Measurements from ENCODE around the gene CCDC47. TPM values are rescaled to one million over a fixed set of nuclear protein-coding genes. Genes with fewer than 3 reads are reported as not detected.
A peak's percentile ranks its signal among the peaks of the same experiment; 100 is the strongest.

The CCDC47 gene
- total and polyA plus RNA-seq, 2 of the 13 experiments (the other 11 are each of a cell fraction or from before 2014, with no cell fraction given): 59.3 to 99.5 TPM

GRCh38 chr17:63700528-63701455 lies 72.6 kb downstream of the CCDC47 start:
- H2AFZ ChIP-seq (ENCODE audit: low read length): no peak overlapping the region
- H3K4me1 ChIP-seq (ENCODE audit: insufficient read depth, low read length): peaks cover 18% of the 10 kb centered on the region
- H3K27me3 ChIP-seq (ENCODE audit: control insufficient read depth in 1 of 2, insufficient read depth in 2 of 2, low read length in 2 of 2): no peaks in the 10 kb centered on the region
- H3K79me2 ChIP-seq (ENCODE audit: insufficient read depth, low read length): no peaks in the 10 kb centered on the region
- no peak overlapping the region for H3K27ac ChIP-seq (ENCODE audit: extremely low read length, insufficient read depth, low read length)
- peaks cover 0 to 1% of the 10 kb centered on the region in 2 experiments; a peak in 2 of 5 replicates for H3K36me3 ChIP-seq (replicated peaks in 1 of 2; ENCODE audit: control insufficient read depth in 1 of 2, insufficient read depth in 2 of 2, low read length in 2 of 2)
- peak overlapping the region in 2 of 3 experiments; percentile 67 to 77; a peak in 3 of 6 replicates for H3K4me3 ChIP-seq (replicated peaks in 1 of 3; ENCODE audit: insufficient read depth in 1 of 3, low read depth in 2 of 3, low read length in 3 of 3)
- in situ Hi-C loops (cut with HindIII; ENCODE audit: extremely low pct_ligation_motif_present, low pct_unique_long_range_greater_than_20kb): no loop called here
- no peaks in the 10 kb centered on the region for H3K9me3 ChIP-seq (ENCODE audit: low read length)
- WGBS (ENCODE audit: low lambda C conversion rate): 94% methylated on average over 35 of the region's 88 CpGs
- peak overlapping the region; percentile 57 for H3K4me2 ChIP-seq (ENCODE audit: low read depth, low read length)
- no peak for DNase-seq (ENCODE audit: low spot score)
- no peak for ATAC-seq
- no peaks in the 10 kb centered on the region for H4K20me1 ChIP-seq (ENCODE audit: insufficient read depth, low read length)
- POLR2A ChIA-PET: interaction anchor here (1.0 to 1.1 kb wide), 2 partner anchors 72 to 79 kb away, joined by 4 to 5 read pairs; partner anchors contain the start of genes CCDC47 and MAP3K3
- BruUV-seq (replicated peaks): no TSS peak
- no peak for FAIRE-seq
- CTCF ChIA-PET (ENCODE audit: low intra/inter-chr PET ratio, low total read pairs): no interaction called here
- intact Hi-C loops (cut with micrococcal nuclease; ENCODE audit: unreplicated experiment): no loop called here
- H3K9ac ChIP-seq (ENCODE audit: insufficient read depth, low read depth, low read length): no peak overlapping the region
- TF ChIP-seq ZNF558 (CRISPR knock-in tag; IDR thresholded peaks at IDR 0.05; ENCODE audit: borderline replicate concordance) (0 out of 2 replicates have a peak, but pooled peaks have one; percentile 11), MXD1 (CRISPR knock-in tag; IDR thresholded peaks at IDR 0.05) (0 out of 2 replicates have a peak, but pooled peaks have one; percentile 13), HNRNPLL (IDR thresholded peaks at IDR 0.05; ENCODE audit: low read depth, low read length, poor library complexity, severe bottlenecking) (peak; percentile 32), GFI1 (CRISPR knock-in tag; IDR thresholded peaks at IDR 0.05; ENCODE audit: borderline replicate concordance) (no peak), ZC3H13 (CRISPR knock-in tag; IDR thresholded peaks at IDR 0.05) (0 out of 2 replicates have a peak, but pooled peaks have one; percentile 24), XRCC5 (optimal IDR thresholded peaks at IDR 0.05; ENCODE audit: low read length) (peak; percentile 8), ZBTB38 (CRISPR knock-in tag; IDR thresholded peaks at IDR 0.05) (peak; percentile 81), HNRNPL (IDR thresholded peaks at IDR 0.05; ENCODE audit: low read depth, low read length) (peak; percentile 9; the same call in 1 of the 2 replicates), BCL3 (CRISPR knock-in tag; IDR thresholded peaks at IDR 0.05) (0 out of 2 replicates have a peak, but pooled peaks have one; percentile 1), SALL2 (CRISPR knock-in tag; IDR thresholded peaks at IDR 0.05) (0 out of 2 replicates have a peak, but pooled peaks have one; percentile 28), ZBTB33 (CRISPR knock-in tag; IDR thresholded peaks at IDR 0.05) (peak; percentile 97), ZNF547 (CRISPR knock-in tag; IDR thresholded peaks at IDR 0.05) (peak; percentile 18; the same call in 1 of the 2 replicates), SOX5 (CRISPR knock-in tag; IDR thresholded peaks at IDR 0.05; ENCODE audit: borderline replicate concordance) (no peak), ZNF703 (CRISPR knock-in tag; IDR thresholded peaks at IDR 0.05; ENCODE audit: borderline replicate concordance) (no peak), GATAD2A (CRISPR knock-in tag; IDR thresholded peaks at IDR 0.05) (no peak)
